DOHH2 (cell line): ENCODE results near the gene WWP2.

ENCODE experiments used
- H3F3A ChIP-seq: fragments of 200-600 bp; sonication (generic), shearing (Covaris generic); 2 replicates; pipeline ENCODE4 v1.6.0; 2016; ENCODE audit warnings: antibody characterized with exemption, mild to moderate bottlenecking; ENCODE audit not compliant: control insufficient read depth, insufficient read depth
- H3K27ac ChIP-seq: fragments of 200-600 bp; sonication (generic); 2 replicates; pipeline ENCODE4 v1.5.1; 2014; ENCODE audit warnings: low read depth, mild to moderate bottlenecking, low read length, moderate library complexity
- H3K27me3 ChIP-seq: fragments of 200-600 bp; sonication (generic); 2 replicates; pipeline ENCODE4 v1.6.1; 2014; ENCODE audit warnings: mild to moderate bottlenecking, low read length, mixed read lengths; ENCODE audit not compliant: control insufficient read depth
- H3K36me3 ChIP-seq: fragments of 200-600 bp; sonication (generic); 2 replicates; pipeline ENCODE4 v1.6.1; 2014; ENCODE audit warnings: mild to moderate bottlenecking, low read length, moderate library complexity, mixed read lengths; ENCODE audit not compliant: control insufficient read depth
- H3K4me1 ChIP-seq: fragments of 200-600 bp; sonication (generic); 2 replicates; pipeline ENCODE4 v1.6.1; 2014; ENCODE audit warnings: mild to moderate bottlenecking, low read length, mixed read lengths; ENCODE audit not compliant: control insufficient read depth
- H3K4me2 ChIP-seq: fragments of 200-600 bp; sonication (generic); 2 replicates; pipeline ENCODE4 v1.6.0; 2014; ENCODE audit warnings: mild to moderate bottlenecking, low read length, moderate library complexity
- H3K4me3 ChIP-seq: fragments of 200-600 bp; sonication (generic); 2 replicates; pipeline ENCODE4 v1.5.1; 2014; ENCODE audit warnings: mild to moderate bottlenecking, low read length, mixed read lengths
- H3K79me2 ChIP-seq: fragments of 200-600 bp; sonication (generic); 2 replicates; pipeline ENCODE4 v1.6.1; 2014; ENCODE audit warnings: mild to moderate bottlenecking, low read length, mixed read lengths; ENCODE audit not compliant: control insufficient read depth
- H3K9me2 ChIP-seq: fragments of 200-600 bp; sonication (generic); replicated peaks from 2 replicates; pipeline ENCODE4 v1.6.1; 2014; ENCODE audit warnings: mild to moderate bottlenecking, low read length, mixed read lengths; ENCODE audit not compliant: control insufficient read depth
- H3K9me3 ChIP-seq: fragments of 200-600 bp; sonication (generic); 2 replicates; pipeline ENCODE4 v1.6.1; 2014; ENCODE audit warnings: antibody characterized with exemption, low read length, mixed read lengths; ENCODE audit not compliant: control insufficient read depth, insufficient read depth
- H4K20me1 ChIP-seq: fragments of 200-600 bp; sonication (generic); 2 replicates; pipeline ENCODE4 v1.6.0; 2014; ENCODE audit warnings: low read depth, mild to moderate bottlenecking, antibody characterized with exemption, low read length, moderate library complexity; ENCODE audit not compliant: control insufficient read depth, insufficient read depth
- CTCF ChIP-seq: fragments of 200-600 bp; sonication (generic); IDR thresholded peaks from one replicate; pipeline ENCODE4 v1.5.1; 2014; ENCODE audit warnings: antibody characterized with exemption, mild to moderate bottlenecking, low read depth, low read length; ENCODE audit not compliant: poor library complexity, severe bottlenecking
- EZH2phosphoT487 ChIP-seq: fragments of 200-600 bp; sonication (generic); IDR thresholded peaks from 2 replicates; pipeline ENCODE4 v1.6.1; 2017; ENCODE audit warnings: borderline replicate concordance, mild to moderate bottlenecking, antibody characterized with exemption, low read length, moderate library complexity, mixed read lengths

WWP2 gene

GRCh38 chr16:69744363-69745231 lies 17.5 kb upstream of the WWP2 start:
- TF ChIP-seq CTCF, result no peak
- no peak for TF ChIP-seq EZH2phosphoT487
- H3K79me2 ChIP-seq, result peaks cover 22% of the 10 kb centered on the region
- no peaks in the 10 kb centered on the region for H3F3A ChIP-seq

DNA sequence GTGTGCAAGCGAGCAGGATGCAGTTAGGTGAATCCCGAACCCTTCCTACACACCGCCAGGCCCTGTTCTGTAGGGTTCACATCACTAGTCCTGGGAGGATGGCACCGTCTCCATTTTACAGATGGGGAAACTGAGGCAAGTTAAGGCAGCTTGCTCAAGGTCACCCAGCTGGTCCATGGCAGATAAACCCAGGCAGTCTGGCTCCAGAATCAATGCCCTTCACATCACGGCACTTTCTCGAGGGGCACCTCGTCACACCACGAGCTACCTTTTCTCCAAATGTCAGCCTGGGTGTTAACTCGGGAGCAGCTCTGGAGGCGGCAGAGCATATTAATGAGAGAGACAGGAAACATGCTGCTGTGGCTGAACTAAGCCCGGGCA lies 16.9 kb upstream of the WWP2 start:
- H4K20me1 ChIP-seq, result no peaks in the 10 kb centered on the region
- no peak for TF ChIP-seq EZH2phosphoT487
- no peak for TF ChIP-seq CTCF
- no peaks in the 10 kb centered on the region for H3K4me1 ChIP-seq
- H3K4me2 ChIP-seq, result no peak overlapping the region
- H3K9me2 ChIP-seq, result no peaks in the 10 kb centered on the region
- H3K36me3 ChIP-seq, result peaks cover 93% of the 10 kb centered on the region
- no peaks in the 10 kb centered on the region for H3F3A ChIP-seq
- peaks cover 24% of the 10 kb centered on the region for H3K79me2 ChIP-seq
- H3K27ac ChIP-seq, result no peak overlapping the region
- no peak overlapping the region for H3K4me3 ChIP-seq
- H3K27me3 ChIP-seq, result no peaks in the 10 kb centered on the region
- no peaks in the 10 kb centered on the region for H3K9me3 ChIP-seq

More at GRCh38 chr16:69744363-69745231, 17.5 kb upstream of the WWP2 start:
- no peaks in the 10 kb centered on the region for H3K9me2 ChIP-seq
- H3K9me3 ChIP-seq, result no peaks in the 10 kb centered on the region
- H3K36me3 ChIP-seq, result peaks cover 92% of the 10 kb centered on the region
- no peak overlapping the region for H3K4me2 ChIP-seq
- H4K20me1 ChIP-seq, result no peaks in the 10 kb centered on the region
- no peak overlapping the region for H3K27ac ChIP-seq
- no peaks in the 10 kb centered on the region for H3K27me3 ChIP-seq
- H3K4me3 ChIP-seq, result no peak overlapping the region
- no peaks in the 10 kb centered on the region for H3K4me1 ChIP-seq

GRCh38 chr16:69745959-69746358 lies 16.2 kb upstream of the WWP2 start:
- Histone ChIP-seq H3K79me2 (peaks cover 32% of the 10 kb centered on the region), H3K36me3 (peaks cover 96% of the 10 kb centered on the region), H3F3A (no peaks in the 10 kb centered on the region), H3K27ac (no peak overlapping the region), H3K9me2 (no peaks in the 10 kb centered on the region), H3K27me3 (no peaks in the 10 kb centered on the region), H4K20me1 (no peaks in the 10 kb centered on the region), H3K9me3 (no peaks in the 10 kb centered on the region), H3K4me3 (no peak overlapping the region), H3K4me2 (no peak overlapping the region), H3K4me1 (no peaks in the 10 kb centered on the region)
- no peak for TF ChIP-seq CTCF
- no peak for TF ChIP-seq EZH2phosphoT487
